SK-N-SH (cell line): Measurements from ENCODE around the gene MAN1A1. TPM values are rescaled to one million over a fixed set of nuclear protein-coding genes. Genes with fewer than 3 reads are reported as not detected.

ENCODE experiments used
- CTCF ChIA-PET: fragments of 300-600, 350-600 bp; formaldehyde crosslinking; extraction: SDS; loops from one replicate; lab custom pipeline; 2021; lab: Yijun Ruan, JAX
- POLR2A ChIA-PET: fragments of 350-600 bp; sonication (Branson Sonifier 250); formaldehyde crosslinking; extraction: SDS; loops from one replicate; lab custom pipeline; 2020; ENCODE audit warnings: antibody characterized with exemption, inconsistent platforms; lab: Yijun Ruan, JAX
- DNase-seq: peaks from one replicate; pipeline ENCODE4 v3.0.0; 2012
- H2AFZ ChIP-seq: fragments of 200-600 bp; sonication (generic); 2 replicates; pipeline ENCODE4 v1.8.1; 2016; ENCODE audit warnings: antibody characterized with exemption, mild to moderate bottlenecking, low read depth
- H3F3A ChIP-seq: fragments of 200-600 bp; sonication (generic); replicated peaks from 2 replicates; pipeline ENCODE3; 2016; ENCODE audit warnings: antibody characterized with exemption, mild to moderate bottlenecking; ENCODE audit not compliant: insufficient read depth
- H3K27ac ChIP-seq, 2 experiments: fragments of 200-500 bp in 1 of 2; fragments of 200-600 bp in 1 of 2; sonication (Bioruptor generic) in 1 of 2; sonication (generic), shearing (Covaris generic) in 1 of 2; 2 replicates each; pipeline versions ENCODE4 v1.5.1 to v1.6.1; 2014 to 2016; ENCODE audit warnings: low read depth in 2 of 2, inconsistent platforms in 1 of 2, low read length in 1 of 2, mild to moderate bottlenecking in 1 of 2, mixed read lengths in 1 of 2
- H3K27me3 ChIP-seq: fragments of 200-600 bp; sonication (generic), shearing (Covaris generic); 2 replicates; pipeline ENCODE4 v1.6.1; 2016; ENCODE audit warnings: mixed run types; ENCODE audit not compliant: insufficient read depth
- H3K36me3 ChIP-seq, 2 experiments: fragments of 200-500 bp in 1 of 2; fragments of 200-600 bp in 1 of 2; sonication (Bioruptor generic) in 1 of 2; sonication (generic) in 1 of 2; replicated peaks in 1 of 2; 2 replicates each; pipeline versions ENCODE3 to v1.5.1; 2014 to 2016; ENCODE audit warnings: low read length in 1 of 2, mild to moderate bottlenecking in 1 of 2; ENCODE audit not compliant: insufficient read depth in 2 of 2, control insufficient read depth in 1 of 2
- H3K4me1 ChIP-seq, 2 experiments: fragments of 200-500 bp in 1 of 2; fragments of 200-600 bp in 1 of 2; sonication (Bioruptor generic) in 1 of 2; sonication (generic), shearing (Covaris generic) in 1 of 2; 2 replicates each; pipeline versions ENCODE4 v1.5.1 to v1.6.1; 2014 to 2016; ENCODE audit warnings: low read depth in 1 of 2, low read length in 1 of 2, mixed run types in 1 of 2; ENCODE audit not compliant: insufficient read depth in 2 of 2, control insufficient read depth in 1 of 2
- H3K4me2 ChIP-seq: fragments of 200-600 bp; sonication (generic), shearing (Covaris generic); 2 replicates; pipeline ENCODE4 v1.6.1; 2017; ENCODE audit warnings: mixed run types
- H3K4me3 ChIP-seq, 2 experiments: fragments of 200-500 bp in 1 of 2; fragments of 200-600 bp in 1 of 2; sonication (Bioruptor generic) in 1 of 2; sonication (generic), shearing (Covaris generic) in 1 of 2; 2 replicates each; pipeline versions ENCODE4 v1.5.1 to v1.8.1; 2014 to 2016; ENCODE audit warnings: low read depth in 2 of 2, inconsistent platforms in 1 of 2, low read length in 1 of 2, mild to moderate bottlenecking in 1 of 2, mixed read lengths in 1 of 2, moderate library complexity in 1 of 2
- H3K79me2 ChIP-seq: fragments of 200-600 bp; sonication (generic); 2 replicates; pipeline ENCODE4 v1.8.1; 2017; ENCODE audit warnings: mild to moderate bottlenecking; ENCODE audit not compliant: insufficient read depth
- H3K9ac ChIP-seq: fragments of 200-600 bp; sonication (generic); 2 replicates; pipeline ENCODE4 v1.6.1; 2017; ENCODE audit warnings: mixed run types
- H3K9me2 ChIP-seq: fragments of 200-600 bp; sonication (generic); 2 replicates; pipeline ENCODE4 v1.6.1; 2017; ENCODE audit warnings: mixed run types
- H3K9me3 ChIP-seq: fragments of 200-600 bp; sonication (generic); 2 replicates; pipeline ENCODE4 v1.6.1; 2017; ENCODE audit warnings: mixed run types, mild to moderate bottlenecking, moderate library complexity
- H4K20me1 ChIP-seq: fragments of 200-600 bp; sonication (generic); 2 replicates; pipeline ENCODE4 v1.6.1; 2017; ENCODE audit warnings: mild to moderate bottlenecking, mixed run types; ENCODE audit not compliant: insufficient read depth
- CHD2 ChIP-seq: fragments of 150-350 bp; IDR thresholded peaks from 2 replicates; pipeline ENCODE4 v1.6.1; 2018; ENCODE audit warnings: low read length; ENCODE audit not compliant: partially characterized antibody
- ELF1 ChIP-seq: IDR thresholded peaks from 2 replicates; pipeline ENCODE4 v1.4.0; 2012
- EP300 ChIP-seq, 2 experiments: IDR thresholded peaks; 2 replicates each; pipeline versions ENCODE4 v1.4.0 to v1.6.1; 2012; ENCODE audit warnings: borderline replicate concordance in 1 of 2, low read depth in 1 of 2, low read length in 1 of 2
- GABPA ChIP-seq: IDR thresholded peaks from 2 replicates; pipeline ENCODE4 v1.4.0; 2012; ENCODE audit warnings: low read depth, mild to moderate bottlenecking
- IRF3 ChIP-seq: fragments of 150-350 bp; IDR thresholded peaks from 2 replicates; pipeline ENCODE4 v1.6.1; 2016; ENCODE audit warnings: mild to moderate bottlenecking, low read depth, low read length
- JUND ChIP-seq: IDR thresholded peaks from 2 replicates; pipeline ENCODE4 v1.4.0; 2012
- MAX ChIP-seq: IDR thresholded peaks from 2 replicates; pipeline ENCODE4 v1.4.0; 2012; ENCODE audit warnings: low read depth
- MXI1 ChIP-seq: IDR thresholded peaks from 2 replicates; pipeline ENCODE4 v1.6.1; 2012; ENCODE audit warnings: mild to moderate bottlenecking, low read depth, low read length, improper control_type of control experiment
- SIN3A ChIP-seq: IDR thresholded peaks from 2 replicates; pipeline ENCODE4 v1.6.1; 2012; ENCODE audit warnings: low read depth, mild to moderate bottlenecking, low read length, moderate library complexity, borderline replicate concordance
- SMC3 ChIP-seq: IDR thresholded peaks from 2 replicates; pipeline ENCODE4 v1.6.1; 2012; ENCODE audit warnings: low read depth, low read length, improper control_type of control experiment
- TCF12 ChIP-seq: IDR thresholded peaks from 2 replicates; pipeline ENCODE4 v1.4.0; 2012
- TEAD4 ChIP-seq: IDR thresholded peaks from 2 replicates; pipeline ENCODE4 v1.4.0; 2012; ENCODE audit warnings: mild to moderate bottlenecking, borderline replicate concordance; ENCODE audit not compliant: insufficient read depth
- USF1 ChIP-seq: IDR thresholded peaks from 2 replicates; pipeline ENCODE4 v1.4.0; 2012; ENCODE audit warnings: low read depth, borderline replicate concordance
- USF2 ChIP-seq: fragments of 150-350 bp; IDR thresholded peaks from 2 replicates; pipeline ENCODE4 v1.6.1; 2017; ENCODE audit warnings: antibody characterized with exemption, low read length, low read depth, borderline replicate concordance
- WGBS: methylation state at CpG from one replicate; pipeline ENCODE4 v1.1.6; 2017; ENCODE audit warnings: low lambda C conversion rate; 5-methylcytosine and 5-hydroxymethylcytosine counted together
- polyA plus RNA-seq, 3 experiments: library from polyadenylated mRNA; depleted of rRNA; stranded (reverse); fragments of >200 nt; gene quantifications; 2 replicates each; pipeline ENCODE4 v1.2.3, GENCODE V29; 2012

Gene MAN1A1
- polyA plus RNA-seq, 1 of the 3 experiments (the other 2 are of a cell fraction) = 28.0 TPM

GRCh38 chr6:119162134-119162775, 187.3 kb downstream of the MAN1A1 start:
- WGBS = 73% methylated on average over 2 of the region's 2 CpGs
- no peaks in the 10 kb centered on the region for H3K9me3 ChIP-seq
- H3F3A ChIP-seq = no peaks in the 10 kb centered on the region
- POLR2A ChIA-PET = no interaction called here
- CTCF ChIA-PET = no interaction called here
- no peaks in the 10 kb centered on the region for H3K36me3 ChIP-seq
- H4K20me1 ChIP-seq = no peaks in the 10 kb centered on the region
- no peak overlapping the region for H3K4me2 ChIP-seq
- H3K4me3 ChIP-seq = no peak overlapping the region
- TF ChIP-seq TEAD4 = no peak
- no peak overlapping the region for H2AFZ ChIP-seq
- no peaks in the 10 kb centered on the region for H3K9me2 ChIP-seq
- no peaks in the 10 kb centered on the region; a peak in 1 of 4 replicates for H3K4me1 ChIP-seq
- H3K9ac ChIP-seq = no peak overlapping the region
- no peak for DNase-seq
- no peaks in the 10 kb centered on the region for H3K79me2 ChIP-seq
- H3K27me3 ChIP-seq = no peaks in the 10 kb centered on the region
- H3K27ac ChIP-seq = no peak overlapping the region

GRCh38 chr6:119161438-119161837, 188.1 kb downstream of the MAN1A1 start:
- Histone ChIP-seq H2AFZ (no peak overlapping the region), H4K20me1 (no peaks in the 10 kb centered on the region), H3K27ac (no peak overlapping the region), H3K9me2 (no peaks in the 10 kb centered on the region), H3K9ac (no peak overlapping the region), H3F3A (no peaks in the 10 kb centered on the region), H3K27me3 (no peaks in the 10 kb centered on the region), H3K4me2 (no peak overlapping the region), H3K4me3 (no peak overlapping the region), H3K4me1 (no peaks in the 10 kb centered on the region; a peak in 1 of 4 replicates), H3K9me3 (no peaks in the 10 kb centered on the region), H3K36me3 (no peaks in the 10 kb centered on the region), H3K79me2 (no peaks in the 10 kb centered on the region)
- TF ChIP-seq ELF1 (no peak), TEAD4 (no peak), EP300 (IDR thresholded peaks at IDR 0.05; ENCODE audit: borderline replicate concordance in 1 of 2, low read depth in 1 of 2, low read length in 1 of 2) (no peak), USF1 (no peak), GABPA (no peak), CHD2 (no peak), IRF3 (no peak), JUND (no peak), SMC3 (no peak), SIN3A (no peak), MAX (no peak), USF2 (no peak), MXI1 (no peak), TCF12 (no peak)
- no peak for DNase-seq
- POLR2A ChIA-PET = no interaction called here
- 70% methylated on average over 4 of the region's 4 CpGs for WGBS
- CTCF ChIA-PET = interaction anchor here (1.1 to 1.8 kb wide), 3 partner anchors 13 to 32 kb away, joined by 3 to 7 read pairs (median 4); no protein-coding TSS in a partner anchor
